ENCODE data around the gene INSYN2A. TPM values are rescaled to one million over a fixed set of nuclear protein-coding genes. Genes with fewer than 3 reads are reported as not detected.

Gene INSYN2A, protein sequence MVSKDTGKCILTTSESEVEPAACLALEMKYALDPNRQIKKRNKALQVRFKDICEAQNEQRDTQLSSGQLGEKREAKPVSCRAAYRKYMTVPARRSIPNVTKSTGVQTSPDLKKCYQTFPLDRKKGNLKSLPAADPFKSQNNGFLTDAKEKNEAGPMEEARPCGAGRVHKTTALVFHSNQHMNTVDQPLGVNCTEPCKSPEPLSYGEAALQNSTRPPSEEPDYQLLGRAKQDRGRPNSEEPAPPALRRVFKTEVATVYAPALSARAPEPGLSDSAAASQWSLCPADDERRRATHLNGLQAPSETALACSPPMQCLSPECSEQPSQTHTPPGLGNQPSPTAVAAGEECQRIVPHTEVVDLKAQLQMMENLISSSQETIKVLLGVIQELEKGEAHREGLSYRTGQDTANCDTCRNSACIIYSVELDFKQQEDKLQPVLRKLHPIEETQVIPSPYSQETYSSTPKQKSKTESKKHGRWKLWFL
- total RNA-seq (2011; cell fraction: chromatin; rRNA removed; ENCODE audit: low replicate concordance): not detected in 2 replicates
- total RNA-seq (2011; cell fraction: nucleolus; rRNA removed): not detected in 2 replicates
- not detected in 2 replicates for total RNA-seq (2011; cell fraction: nucleoplasm; rRNA removed)
- total RNA-seq (2014; rRNA removed) (not detected in 2 replicates), total RNA-seq (2014; rRNA removed; fragmentation: Illumina TruSeq; extraction: Trizol) (not detected in 2 replicates), total RNA-seq (2015; rRNA removed; fragmentation: Illumina TruSeq; extraction: Trizol) (not detected in 2 replicates), total RNA-seq (2021) (not detected in 2 replicates), polyA plus RNA-seq (2011; rRNA removed) (not detected in 2 replicates), polyA plus RNA-seq (2014; fragmentation: Illumina TruSeq; extraction: Trizol) (not detected in 2 replicates), polyA plus RNA-seq (2014; fragmentation: Nextera tagmentation; extraction: Ambion mirVana) (not detected), polyA plus RNA-seq (2014; rRNA removed) (not detected in 2 replicates), polyA minus RNA-seq (2011; rRNA and poly(A)+ RNA removed) (not detected in 2 replicates), Bru-seq, nascent RNA (not detected), BruChase-seq, experiment 1, labeled RNA remaining after a 2-hour chase (not detected), BruChase-seq, experiment 2, labeled RNA remaining after a 6-hour chase (not detected)
- not detected in 2 replicates for polyA plus RNA-seq (2011; cell fraction: cytosol; rRNA removed)
- not detected in 2 replicates for polyA plus RNA-seq (2011; cell fraction: nucleus; rRNA removed)
- not detected in 2 replicates for polyA plus RNA-seq (2012)
- polyA minus RNA-seq (2011; cell fraction: cytosol; rRNA and poly(A)+ RNA removed): not detected in 2 replicates
- polyA minus RNA-seq (2011; cell fraction: nucleus; rRNA and poly(A)+ RNA removed): not detected in 2 replicates
- long read RNA-seq, experiment 1: 0 reads
- long read RNA-seq, experiment 2: 0 reads
- long read RNA-seq, experiment 3: 0 reads

DNA sequence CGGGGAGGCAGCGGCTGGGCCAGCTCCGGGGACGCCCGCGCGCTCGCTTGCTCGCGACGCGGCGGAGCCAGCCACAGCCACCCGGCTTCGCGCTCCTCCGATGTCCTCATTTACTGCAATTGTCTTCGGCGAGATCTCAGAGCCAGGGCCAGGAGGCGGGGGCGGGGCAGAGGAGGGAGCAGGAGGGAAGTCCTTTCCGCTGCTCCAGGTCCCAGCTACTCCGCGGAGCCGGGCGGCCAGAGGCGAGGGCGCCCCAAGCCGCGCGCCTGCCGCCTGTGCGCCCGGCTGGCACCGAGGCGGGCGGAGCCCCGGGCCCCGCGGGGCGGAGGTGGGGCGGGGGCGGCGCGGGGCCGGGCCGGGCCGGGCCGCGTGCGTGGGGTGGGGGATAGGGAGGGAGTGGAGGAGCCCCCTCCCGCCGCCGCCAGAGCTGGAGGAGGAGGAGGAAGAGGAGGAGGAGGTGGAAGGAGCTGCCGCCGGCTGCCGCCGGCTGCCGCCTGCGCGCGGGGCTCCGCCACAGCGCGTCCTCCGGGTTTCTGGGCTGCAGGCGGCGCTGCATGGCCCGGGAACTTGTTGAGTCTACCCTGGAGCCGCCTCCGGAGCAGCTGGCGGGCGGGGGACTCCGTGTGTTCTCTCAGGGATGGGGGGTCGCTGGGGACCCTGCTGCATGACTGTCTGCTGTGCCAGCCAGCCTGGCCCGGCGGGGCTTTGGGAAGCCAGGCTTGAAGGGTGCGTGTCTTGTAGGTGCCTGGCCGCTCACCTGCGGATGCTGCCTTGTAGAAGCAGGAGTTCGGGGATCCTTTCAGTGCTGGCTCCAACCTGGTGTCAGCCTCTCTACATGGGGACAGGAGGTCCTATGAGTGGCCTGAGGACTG is at the start of gene INSYN2A:
TSS of gene INSYN2A (minus strand) at position 310 of the 872 bp plus-strand sequence. CDS start 20,196 bp downstream, outside the sequence.
- no peaks in the 10 kb centered on the region for H4K20me1 ChIP-seq (replicated peaks; ENCODE audit: control insufficient read depth, insufficient read depth, low read length)
- H3K27me3 ChIP-seq (ENCODE audit: control insufficient read depth in 2 of 2, insufficient read depth in 2 of 2, low read length in 2 of 2): no peaks in the 10 kb centered on the region
- H3K36me3 ChIP-seq (ENCODE audit: control insufficient read depth, insufficient read depth, low read length): no peaks in the 10 kb centered on the region
- WGBS (ENCODE audit: insufficient coverage, low coverage, missing lambda C conversion rate): 0% methylated on average over 3 of the region's 81 CpGs
- H3K4me2 ChIP-seq (ENCODE audit: insufficient read depth, low read length): no peak within 1 kb of the TSS
- no peaks in the 10 kb centered on the region for H3K9me3 ChIP-seq (replicated peaks; ENCODE audit: control insufficient read depth, insufficient read depth, low read depth, low read length)
- H3K9me1 ChIP-seq (ENCODE audit: control insufficient read depth, insufficient read depth, low read length): no peaks in the 10 kb centered on the region
- in situ Hi-C loops (cut with MboI) (no loop called here), intact Hi-C loops (cut with micrococcal nuclease) (no loop called here)
- H3K9ac ChIP-seq (ENCODE audit: insufficient read depth in 1 of 2, low read depth in 2 of 2, low read length in 2 of 2): no peak within 1 kb of the TSS
- H2AFZ ChIP-seq (ENCODE audit: low read depth, low read length): no peak within 1 kb of the TSS
- H3K79me2 ChIP-seq (ENCODE audit: control insufficient read depth, insufficient read depth, low read length): no peaks in the 10 kb centered on the region
- BruUV-seq (replicated peaks): no TSS peak
- POLR2A ChIA-PET: no interaction called here
- no peak within 1 kb of the TSS for H3K27ac ChIP-seq (ENCODE audit: extremely low read depth, low read depth, low read length)
- CTCF ChIA-PET (ENCODE audit: low intra/inter-chr PET ratio): no interaction called here
- no peak for DNase-seq (ENCODE audit: extremely low read depth in 1 of 4, low spot score in 3 of 4)
- no peak for FAIRE-seq
- no peaks in the 10 kb centered on the region for H3K4me1 ChIP-seq (replicated peaks in 1 of 2; ENCODE audit: control insufficient read depth in 2 of 2, insufficient read depth in 2 of 2, low read length in 2 of 2)
- H3K4me3 ChIP-seq: no peak within 1 kb of the TSS
- no peak for ATAC-seq
- TF ChIP-seq POU5F1 (IDR thresholded peaks at IDR 0.05; ENCODE audit: borderline replicate concordance, low read depth, low read length, partially characterized antibody) (no peak), ZNF707 (CRISPR knock-in tag; conservative IDR thresholded peaks at IDR 0.05) (no peak), ZC3H4 (CRISPR knock-in tag; IDR thresholded peaks at IDR 0.05; ENCODE audit: borderline replicate concordance) (no peak), ZNF57 (CRISPR knock-in tag; IDR thresholded peaks at IDR 0.05) (no peak), MEF2A (IDR thresholded peaks at IDR 0.05; ENCODE audit: control insufficient read depth, low read depth, low read length) (no peak), ZBTB8A (IDR thresholded peaks at IDR 0.05; ENCODE audit: partially characterized antibody) (no peak), ZNF133 (CRISPR knock-in tag; IDR thresholded peaks at IDR 0.05) (no peak), PHB (CRISPR knock-in tag; IDR thresholded peaks at IDR 0.05) (no peak), CAMTA2 (CRISPR knock-in tag; conservative IDR thresholded peaks at IDR 0.05) (no peak), TCF7 (IDR thresholded peaks at IDR 0.05; ENCODE audit: borderline replicate concordance) (no peak), SNRNP70 (optimal IDR thresholded peaks at IDR 0.05; ENCODE audit: low read depth, low read length) (no peak), NFE2 (IDR thresholded peaks at IDR 0.05; ENCODE audit: low read depth) (no peak), RAD21 (CRISPR knock-in tag; conservative IDR thresholded peaks at IDR 0.05 in 1 of 2, IDR thresholded peaks at IDR 0.05 in 1 of 2) (no peak)
- TF ChIP-seq, protein P1, sequence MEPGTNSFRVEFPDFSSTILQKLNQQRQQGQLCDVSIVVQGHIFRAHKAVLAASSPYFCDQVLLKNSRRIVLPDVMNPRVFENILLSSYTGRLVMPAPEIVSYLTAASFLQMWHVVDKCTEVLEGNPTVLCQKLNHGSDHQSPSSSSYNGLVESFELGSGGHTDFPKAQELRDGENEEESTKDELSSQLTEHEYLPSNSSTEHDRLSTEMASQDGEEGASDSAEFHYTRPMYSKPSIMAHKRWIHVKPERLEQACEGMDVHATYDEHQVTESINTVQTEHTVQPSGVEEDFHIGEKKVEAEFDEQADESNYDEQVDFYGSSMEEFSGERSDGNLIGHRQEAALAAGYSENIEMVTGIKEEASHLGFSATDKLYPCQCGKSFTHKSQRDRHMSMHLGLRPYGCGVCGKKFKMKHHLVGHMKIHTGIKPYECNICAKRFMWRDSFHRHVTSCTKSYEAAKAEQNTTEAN (CRISPR knock-in tag; IDR thresholded peaks at IDR 0.05): no peak
- TF ChIP-seq, protein P2, sequence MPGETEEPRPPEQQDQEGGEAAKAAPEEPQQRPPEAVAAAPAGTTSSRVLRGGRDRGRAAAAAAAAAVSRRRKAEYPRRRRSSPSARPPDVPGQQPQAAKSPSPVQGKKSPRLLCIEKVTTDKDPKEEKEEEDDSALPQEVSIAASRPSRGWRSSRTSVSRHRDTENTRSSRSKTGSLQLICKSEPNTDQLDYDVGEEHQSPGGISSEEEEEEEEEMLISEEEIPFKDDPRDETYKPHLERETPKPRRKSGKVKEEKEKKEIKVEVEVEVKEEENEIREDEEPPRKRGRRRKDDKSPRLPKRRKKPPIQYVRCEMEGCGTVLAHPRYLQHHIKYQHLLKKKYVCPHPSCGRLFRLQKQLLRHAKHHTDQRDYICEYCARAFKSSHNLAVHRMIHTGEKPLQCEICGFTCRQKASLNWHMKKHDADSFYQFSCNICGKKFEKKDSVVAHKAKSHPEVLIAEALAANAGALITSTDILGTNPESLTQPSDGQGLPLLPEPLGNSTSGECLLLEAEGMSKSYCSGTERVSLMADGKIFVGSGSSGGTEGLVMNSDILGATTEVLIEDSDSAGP (CRISPR knock-in tag; IDR thresholded peaks at IDR 0.05): no peak
